ENCODE data around the gene FRAS1.
A peak's percentile ranks its signal among the peaks of the same experiment; 100 is the strongest.
"Not testable (repeated sequence)": the region's sequence is repeated elsewhere in the genome, so short reads cannot be mapped to it uniquely, and the experiment has no call there.

Gene FRAS1

DNA sequence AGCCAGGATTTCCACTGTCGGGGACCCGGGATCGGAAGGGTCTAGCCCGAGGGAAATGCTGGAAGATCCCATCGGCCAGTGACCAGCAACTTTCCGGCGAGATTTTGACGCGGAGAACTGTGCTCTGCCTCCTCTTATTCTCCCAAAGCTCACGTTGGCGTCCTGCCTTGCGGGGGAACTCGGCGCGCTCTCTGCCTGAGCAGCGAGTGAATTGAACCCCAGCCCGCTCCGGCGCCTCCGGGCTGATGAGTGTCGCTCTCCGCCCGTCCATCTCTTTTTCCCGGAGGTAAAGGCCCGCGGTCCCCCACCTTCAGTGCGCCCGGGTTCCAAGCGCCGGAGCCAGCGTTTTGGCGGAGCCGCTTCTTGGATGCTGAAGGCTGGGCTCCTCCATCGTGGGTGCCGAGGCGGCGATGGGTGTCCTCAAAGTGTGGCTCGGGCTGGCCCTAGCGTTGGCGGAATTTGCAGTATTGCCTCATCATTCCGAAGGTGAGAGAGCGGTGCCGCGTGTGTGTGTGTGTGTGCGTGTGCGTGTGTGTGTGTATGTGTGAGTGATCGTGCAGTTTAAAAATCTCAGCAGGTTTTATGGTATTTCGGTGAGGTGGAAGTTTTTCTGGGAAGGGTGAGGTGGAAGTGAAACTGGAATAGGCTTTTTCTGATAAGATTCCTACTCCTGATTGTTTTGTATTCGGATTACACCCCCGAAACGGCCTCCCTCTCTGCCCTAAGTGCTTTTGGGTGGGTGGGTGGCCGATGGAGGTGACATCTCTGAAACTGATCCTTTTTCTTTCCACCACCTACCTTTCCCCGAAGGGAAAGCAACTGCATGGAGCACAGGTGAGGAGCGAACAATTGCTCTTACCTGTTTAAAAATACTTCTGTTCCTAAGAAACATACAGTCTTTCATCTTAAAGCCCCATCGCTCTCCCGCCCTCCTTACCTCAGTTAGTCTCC lies 752 bp downstream of the FRAS1 start:
- DNase-seq (ENCODE audit: insufficient read length, low spot score) (peak; percentile 8), FAIRE-seq (no peak)

DNA sequence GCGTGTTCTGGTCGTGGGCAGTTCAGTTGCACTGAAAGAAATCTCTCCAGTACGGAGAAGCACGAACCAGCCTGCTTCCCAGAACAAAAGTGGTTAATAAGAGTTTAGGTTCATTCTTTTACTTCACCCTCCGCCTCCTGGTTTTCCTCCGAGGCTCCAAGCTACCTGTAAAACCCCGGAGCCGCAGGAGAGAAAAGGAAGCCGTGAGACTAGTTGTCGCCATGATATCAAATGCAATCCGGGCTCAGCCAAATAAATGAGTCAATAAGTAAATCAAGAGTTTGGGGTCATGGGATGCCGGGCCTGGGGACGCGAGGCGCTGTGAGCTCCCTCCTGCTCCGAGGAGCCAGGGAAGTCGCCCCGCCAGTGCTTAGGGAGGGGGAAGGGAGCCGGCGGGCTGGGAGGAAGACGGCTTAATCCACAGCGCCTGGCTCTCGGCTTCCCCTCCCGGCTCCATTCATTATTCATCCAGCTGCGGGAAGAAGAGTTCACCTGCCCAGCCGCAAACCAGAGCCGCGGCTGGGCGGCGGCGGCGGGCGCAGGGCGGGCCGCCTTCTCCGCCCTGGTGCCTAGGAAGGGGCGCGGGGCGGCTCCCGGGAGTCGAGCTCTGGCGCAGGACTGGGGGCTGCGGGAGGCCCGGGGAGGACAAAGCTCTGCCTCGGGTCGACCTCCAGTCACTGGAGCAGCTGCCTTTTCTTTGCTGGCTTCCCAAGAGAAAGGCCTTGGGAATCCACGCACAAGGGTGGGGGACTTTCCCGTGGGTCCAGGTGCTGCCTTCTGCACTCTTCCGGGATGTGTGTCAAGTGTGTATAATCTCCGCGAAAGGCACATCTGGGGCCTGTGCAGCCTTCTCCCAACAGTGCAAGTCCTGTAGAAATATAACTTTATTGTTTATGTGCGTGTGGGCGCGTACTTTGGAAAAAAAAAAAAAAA lies 1.7 kb downstream of the FRAS1 start:
- DNase-seq (ENCODE audit: insufficient read length, low spot score) (peak; percentile 5), FAIRE-seq (no peak)

DNA sequence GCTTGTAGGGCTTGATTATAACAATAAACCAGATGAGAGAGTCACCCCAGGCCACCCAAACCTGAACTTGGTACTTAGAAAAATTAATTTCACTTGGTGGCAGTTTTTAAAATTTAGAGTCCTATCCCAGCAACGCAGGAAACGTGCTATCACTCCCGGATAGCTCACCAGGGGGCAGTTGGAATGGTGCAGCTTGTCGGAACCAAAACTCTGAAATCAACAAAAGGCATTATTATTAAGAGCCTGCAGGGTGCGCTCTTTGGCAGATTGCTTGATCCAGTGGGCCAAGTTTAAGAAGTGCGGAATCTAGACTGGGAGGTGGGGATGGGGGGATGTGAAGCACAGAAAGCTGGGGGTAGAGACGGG lies 2.4 kb downstream of the FRAS1 start:
- no peak for FAIRE-seq

DNA sequence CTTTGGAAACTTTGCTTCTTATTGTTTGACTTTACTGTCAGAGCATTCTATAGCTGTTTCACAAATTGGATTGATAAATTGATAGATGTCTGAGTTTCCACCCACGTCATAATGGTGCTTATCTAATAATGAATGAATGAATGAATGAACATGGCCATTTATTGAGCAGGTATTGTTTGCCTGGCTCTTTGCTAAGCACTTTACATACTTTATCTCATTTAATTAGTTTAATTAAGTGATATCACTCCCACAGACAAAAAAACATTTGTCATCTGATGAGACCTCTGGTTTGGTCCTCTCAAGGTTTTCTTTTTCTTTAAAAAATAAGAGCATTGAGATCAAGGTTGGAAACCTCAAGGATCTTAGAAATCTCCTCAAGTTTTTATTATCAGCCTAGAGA lies 2.8 kb downstream of the FRAS1 start:
- no peak for FAIRE-seq
- DNase-seq (ENCODE audit: insufficient read length, low spot score), result no peak

More for the DNA sequence above, 2.4 kb downstream of the FRAS1 start:
- peak; percentile 44 for DNase-seq (ENCODE audit: insufficient read length, low spot score)

DNA sequence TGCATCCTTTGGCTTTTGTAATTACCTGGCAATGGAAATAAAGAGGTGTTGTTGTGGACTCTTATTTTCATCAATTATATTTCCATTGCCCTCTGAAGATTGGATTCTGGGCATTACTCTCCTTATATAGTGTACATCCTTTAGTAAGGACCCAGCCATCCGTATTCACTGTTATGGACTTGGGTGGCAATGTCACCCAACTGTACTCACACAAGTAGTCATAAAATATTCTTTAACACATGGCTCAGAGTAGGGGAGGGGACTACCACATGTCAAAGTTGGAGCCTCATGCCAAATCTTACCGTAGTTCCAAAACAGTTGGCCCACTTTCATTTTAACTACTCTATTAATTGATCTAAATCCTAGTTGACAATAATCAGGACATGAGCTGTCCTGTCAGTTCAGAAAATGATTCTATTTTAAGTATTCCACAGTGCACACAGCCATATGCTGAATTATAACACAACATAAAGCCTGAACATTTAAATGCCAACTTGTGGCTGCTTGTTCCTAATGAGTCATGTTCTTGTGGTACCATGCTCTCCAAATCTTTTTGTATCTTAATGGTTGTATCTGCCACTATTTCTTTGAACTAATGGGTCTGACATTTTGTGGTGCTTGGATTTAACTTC lies 4.9 kb downstream of the FRAS1 start:
- FAIRE-seq (no peak), DNase-seq (ENCODE audit: insufficient read length, low spot score) (no peak)

DNA sequence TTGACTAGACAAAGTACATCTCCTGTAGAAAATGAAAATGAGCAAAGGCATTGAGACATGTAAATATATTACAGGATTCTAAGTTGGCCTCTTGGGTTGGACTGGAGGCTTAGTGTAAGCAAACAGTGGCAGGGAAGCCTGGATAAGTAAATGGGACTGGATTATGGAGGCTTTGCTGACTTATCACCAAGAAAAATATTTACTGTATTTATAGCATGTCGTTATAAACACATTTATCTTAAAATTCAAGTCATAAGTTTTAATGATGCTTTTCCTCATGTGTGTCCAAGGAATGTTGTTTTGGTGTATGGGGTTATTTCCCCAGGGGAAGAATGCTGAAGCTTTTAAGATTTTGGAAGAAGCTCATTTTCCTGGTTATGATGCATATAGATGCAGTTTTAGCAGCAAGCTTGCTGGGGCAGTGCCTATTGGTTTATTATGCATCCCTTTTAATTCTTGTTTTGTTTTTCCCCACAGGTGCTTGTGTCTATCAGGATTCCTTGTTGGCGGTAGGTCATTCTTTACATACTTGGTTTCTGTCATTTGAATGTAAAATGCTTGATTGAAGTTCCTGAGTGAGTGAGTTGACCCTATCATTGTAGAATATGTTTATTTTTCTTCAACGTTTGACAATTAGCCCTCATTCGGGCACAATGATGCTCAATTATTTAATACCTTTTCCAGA lies 8.5 kb downstream of the FRAS1 start:
- no peak for FAIRE-seq
- no peak for DNase-seq (ENCODE audit: insufficient read length, low spot score)

DNA sequence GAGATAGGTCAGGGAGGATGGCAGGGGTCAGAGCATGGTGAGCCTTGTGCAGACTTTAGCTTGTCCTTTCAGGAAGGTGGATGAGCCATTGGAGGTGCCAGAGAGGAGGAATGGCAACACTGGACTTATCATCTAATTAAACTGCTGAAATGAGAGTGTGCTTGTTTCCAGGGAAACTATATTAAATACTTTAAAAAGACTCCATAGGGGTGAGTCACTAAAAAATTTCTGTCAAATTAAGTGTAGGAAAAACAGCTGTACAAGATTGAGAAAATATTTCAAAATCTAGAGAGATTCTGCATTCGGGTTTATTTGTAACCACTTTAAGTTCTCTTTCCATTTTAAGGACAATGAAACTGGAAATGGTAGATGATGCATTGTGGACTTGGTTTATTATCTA lies 11.4 kb downstream of the FRAS1 start:
- FAIRE-seq (no peak), DNase-seq (ENCODE audit: insufficient read length, low spot score) (no peak)

DNA sequence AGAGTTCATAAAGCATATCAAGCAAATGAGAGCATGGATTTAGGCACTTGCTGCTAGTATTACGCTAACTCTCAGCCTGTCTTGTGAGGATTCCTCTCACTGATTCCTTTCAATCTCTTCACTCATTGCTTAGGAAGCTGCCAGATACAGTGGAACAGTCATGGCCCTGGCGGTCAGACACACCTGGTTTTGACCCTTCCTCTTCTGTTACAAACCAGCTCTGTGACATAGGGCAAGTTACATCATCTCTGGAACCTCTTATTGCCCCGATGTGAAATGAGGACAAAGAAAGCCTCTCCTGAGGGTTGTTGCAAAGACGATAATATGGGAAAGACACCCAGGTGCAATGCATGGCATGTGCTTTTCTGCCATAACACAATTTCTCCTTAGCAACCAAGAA lies 12.2 kb downstream of the FRAS1 start:
- no peak for FAIRE-seq
- no peak for DNase-seq (ENCODE audit: insufficient read length, low spot score)

DNA sequence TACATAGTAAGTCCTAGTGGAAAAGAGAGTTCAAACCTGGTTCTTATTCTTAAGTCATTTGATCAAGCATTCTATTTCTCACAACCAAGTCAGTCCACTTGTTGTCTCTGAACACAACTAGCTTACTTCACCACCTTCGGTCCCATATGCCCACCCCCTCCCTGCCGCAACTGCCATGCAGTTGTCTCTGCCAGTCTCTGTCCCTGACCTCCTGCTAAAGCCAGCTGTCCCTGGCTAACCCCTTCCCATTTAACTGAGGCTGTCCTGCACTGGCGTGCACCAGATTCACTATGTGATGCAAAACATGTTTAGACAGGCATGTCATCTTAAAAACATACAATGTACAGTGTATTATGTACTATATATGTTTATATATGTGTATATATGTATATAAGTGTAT lies 12.7 kb downstream of the FRAS1 start:
- no peak for FAIRE-seq

DNA sequence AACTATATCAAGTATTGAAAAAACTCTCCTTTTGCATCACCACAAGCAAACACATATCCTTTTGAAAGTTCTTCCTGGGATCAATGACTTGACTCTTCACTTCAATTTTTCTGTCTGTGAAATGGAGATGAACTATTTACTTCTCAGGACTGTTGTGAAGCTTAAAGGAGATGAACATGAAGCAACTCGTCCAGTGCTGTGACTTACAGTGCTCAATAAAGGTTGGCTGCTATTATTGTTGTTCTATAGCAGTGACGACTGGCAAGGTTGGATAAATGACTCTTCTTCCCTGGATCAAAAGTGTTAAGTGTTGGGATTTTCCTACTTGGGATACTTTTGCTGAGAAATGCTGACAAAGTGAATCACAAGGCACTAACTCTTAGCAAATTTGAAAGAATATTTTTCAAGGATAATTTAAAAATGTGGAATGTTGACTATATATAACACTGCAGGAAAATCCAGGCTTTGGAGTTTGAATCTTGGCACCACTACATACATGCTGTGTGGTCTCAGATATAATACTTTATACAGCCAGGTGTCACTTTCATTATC lies 13.7 kb downstream of the FRAS1 start:
- DNase-seq (ENCODE audit: insufficient read length, low spot score) (no peak), FAIRE-seq (no peak)

More for the DNA sequence above, 12.7 kb downstream of the FRAS1 start:
- DNase-seq (ENCODE audit: insufficient read length, low spot score), result no peak

DNA sequence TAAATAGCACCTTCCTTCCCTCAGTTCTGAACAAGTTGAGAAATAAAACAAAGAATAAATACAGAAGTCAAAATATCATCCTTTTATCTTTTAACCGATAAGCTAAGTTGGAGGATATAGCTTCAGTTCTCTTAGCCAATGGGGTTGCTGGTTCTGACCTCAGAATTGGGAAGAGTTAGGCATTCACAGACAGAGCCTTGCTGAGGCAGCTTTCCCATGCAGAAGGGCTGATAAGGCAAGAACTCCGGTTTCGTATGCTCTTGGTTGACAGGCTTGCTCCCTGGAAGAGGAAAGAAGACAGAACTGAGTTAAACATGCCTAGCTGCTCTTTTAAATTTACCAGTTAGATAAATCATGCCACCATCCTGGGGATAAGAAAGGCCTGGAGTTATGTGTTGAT lies 17.6 kb downstream of the FRAS1 start:
- FAIRE-seq (no peak), DNase-seq (ENCODE audit: insufficient read length, low spot score) (no peak)

DNA sequence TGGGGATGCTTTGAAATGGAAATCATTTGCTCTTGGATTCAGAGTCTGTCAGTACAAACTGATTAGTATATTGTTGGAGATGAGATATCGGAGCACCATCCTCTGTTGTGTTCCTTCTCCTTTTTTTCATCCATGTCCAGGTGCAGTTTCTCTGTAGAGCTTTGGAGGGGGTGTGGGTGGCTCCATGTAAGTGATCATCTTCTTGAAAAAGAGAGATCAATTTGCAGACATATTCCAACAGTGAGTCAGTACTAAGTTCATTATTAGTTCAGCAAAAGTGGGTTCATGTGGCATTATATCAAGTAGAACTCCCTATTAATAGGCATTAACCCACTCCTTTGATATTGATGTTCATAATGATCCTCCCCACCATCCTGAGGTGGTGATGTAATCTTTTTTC lies 18.9 kb downstream of the FRAS1 start:
- no peak for FAIRE-seq
- no peak for DNase-seq (ENCODE audit: insufficient read length, low spot score)

DNA sequence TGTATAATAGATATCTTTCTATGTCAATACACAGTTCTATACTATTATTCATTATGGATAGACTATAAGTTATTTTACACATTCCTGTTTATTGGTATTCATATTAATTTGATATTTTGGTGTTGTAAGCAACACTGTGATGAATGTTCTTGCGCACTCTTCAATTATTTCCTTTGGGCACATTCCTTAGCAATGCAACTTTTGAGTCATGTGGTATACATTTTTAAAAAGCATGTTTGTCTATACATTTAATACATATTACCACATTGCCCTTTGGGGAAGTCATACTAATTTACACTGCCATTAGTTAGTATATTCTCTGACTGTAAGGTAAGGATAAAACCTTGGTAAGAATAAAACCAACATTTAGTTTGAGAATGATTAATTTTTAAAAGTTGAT lies 21.0 kb downstream of the FRAS1 start:
- DNase-seq (ENCODE audit: insufficient read length, low spot score) (no peak), FAIRE-seq (no peak)

DNA sequence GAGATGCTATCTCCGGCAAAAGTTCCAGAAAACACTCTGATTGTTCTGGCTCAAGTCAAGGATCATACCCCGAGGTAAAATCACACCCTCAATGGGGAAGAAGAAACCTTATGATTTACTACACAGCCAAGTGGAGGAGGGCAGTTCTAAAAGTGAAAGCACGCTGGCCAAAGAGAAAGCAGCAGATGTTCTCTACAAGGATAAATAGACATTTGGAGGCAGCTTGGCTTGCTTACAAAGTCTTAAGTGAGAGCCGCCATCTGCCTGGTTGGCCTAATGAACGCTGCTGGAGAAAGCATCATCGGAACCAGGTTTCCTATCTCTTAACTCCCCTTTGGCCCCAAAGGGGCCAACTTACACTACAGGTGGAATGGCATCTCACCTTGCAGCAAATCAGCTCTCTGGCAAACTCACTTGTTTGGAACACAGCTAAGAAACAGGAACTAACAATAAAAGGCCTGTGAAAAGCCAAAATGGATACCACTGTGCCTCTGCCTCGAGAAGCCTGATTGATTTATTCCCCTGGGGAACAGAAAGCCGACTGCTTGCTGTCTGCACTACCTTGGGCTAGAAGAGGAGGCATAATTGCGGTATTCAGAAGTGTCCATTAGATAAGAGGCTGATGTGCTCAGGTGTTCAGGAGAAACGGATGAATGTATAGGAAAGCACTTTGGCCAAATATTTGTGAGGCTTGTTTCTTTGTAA lies 22.8 kb downstream of the FRAS1 start:
- no peak for DNase-seq (ENCODE audit: insufficient read length, low spot score)

DNA sequence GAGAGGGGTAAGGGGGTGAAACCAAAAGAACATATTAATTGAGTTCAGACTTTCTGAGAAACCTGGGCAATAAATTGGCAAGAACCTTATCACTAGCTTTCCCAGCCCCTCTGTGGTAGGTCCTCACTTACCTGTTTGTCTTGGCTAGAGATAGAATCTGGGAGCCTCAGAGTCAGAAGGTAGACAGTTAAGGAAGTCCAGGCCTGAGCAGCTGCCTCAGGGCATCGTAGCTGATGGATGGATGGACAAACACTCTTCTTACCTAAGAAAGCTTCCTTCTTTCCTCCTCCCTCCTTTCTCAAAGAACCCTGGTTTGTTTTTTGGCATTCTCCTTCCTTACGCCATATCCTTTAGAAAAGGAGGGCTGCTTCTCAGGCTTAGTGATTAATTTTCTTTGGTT lies 24.4 kb downstream of the FRAS1 start:
- no peak for FAIRE-seq

More for the DNA sequence above, 22.8 kb downstream of the FRAS1 start:
- no peak for FAIRE-seq

DNA sequence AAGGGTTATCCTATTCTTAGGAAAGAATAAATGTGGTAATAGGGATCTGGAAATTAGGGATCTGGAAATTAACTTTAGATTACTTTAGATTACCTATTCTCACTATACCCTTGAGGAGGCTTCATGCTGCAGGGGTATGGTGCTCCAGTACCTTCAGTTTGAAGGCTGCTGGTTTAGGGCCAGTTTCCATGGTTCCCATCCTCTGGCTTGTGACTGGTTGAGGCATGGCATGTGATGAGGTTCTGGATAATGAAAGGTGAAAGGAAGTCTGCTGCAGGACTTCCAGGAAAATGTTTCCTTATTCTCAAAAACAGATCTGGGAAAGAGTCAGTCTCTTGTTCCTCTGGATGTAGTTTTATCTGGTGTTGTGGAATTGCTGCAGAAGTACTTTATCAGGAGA lies 25.9 kb downstream of the FRAS1 start:
- DNase-seq (ENCODE audit: insufficient read length, low spot score) (no peak), FAIRE-seq (no peak)

More for the DNA sequence above, 24.4 kb downstream of the FRAS1 start:
- DNase-seq (ENCODE audit: insufficient read length, low spot score), result no peak

DNA sequence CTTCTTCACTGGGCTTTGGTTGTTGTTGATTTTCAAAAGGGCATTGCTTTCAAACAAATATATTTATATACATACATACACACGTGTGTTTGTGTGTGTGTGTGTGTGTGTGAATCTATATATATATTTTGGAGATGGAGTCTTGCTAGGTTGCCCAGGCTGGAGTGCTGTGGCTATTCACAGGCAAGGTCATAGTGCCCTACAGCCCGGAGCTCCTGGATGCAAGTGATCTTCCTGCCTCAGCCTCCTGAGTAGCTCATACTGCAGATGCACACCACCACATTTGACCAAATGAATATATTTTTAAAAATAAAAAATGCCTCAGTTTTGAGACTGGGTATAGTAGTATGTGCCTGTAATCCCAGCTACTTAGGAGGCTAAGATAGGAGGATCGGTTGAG lies 34.4 kb downstream of the FRAS1 start:
- no peak for FAIRE-seq
- no peak for DNase-seq (ENCODE audit: insufficient read length, low spot score)

DNA sequence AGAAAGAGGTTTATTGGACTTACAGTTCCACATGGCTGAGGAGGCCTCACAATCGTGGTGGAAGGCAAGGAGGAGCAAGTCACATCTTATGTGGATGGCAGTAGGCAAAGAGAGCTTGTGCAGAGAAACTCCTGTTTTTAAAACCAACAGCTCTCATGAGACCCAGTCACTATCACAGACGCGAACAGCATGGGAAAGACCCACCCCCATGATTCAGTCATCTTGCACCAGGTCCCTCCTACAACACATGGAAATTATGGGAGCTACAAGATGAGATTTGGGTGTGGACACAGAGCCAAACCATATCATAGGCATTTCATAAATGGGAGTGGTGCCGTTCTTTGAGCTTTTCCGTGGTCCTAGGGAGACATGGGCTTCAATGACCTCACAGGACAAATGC lies 35.2 kb downstream of the FRAS1 start:
- not testable (repeated sequence) for FAIRE-seq; DNase-seq (ENCODE audit: insufficient read length, low spot score)

DNA sequence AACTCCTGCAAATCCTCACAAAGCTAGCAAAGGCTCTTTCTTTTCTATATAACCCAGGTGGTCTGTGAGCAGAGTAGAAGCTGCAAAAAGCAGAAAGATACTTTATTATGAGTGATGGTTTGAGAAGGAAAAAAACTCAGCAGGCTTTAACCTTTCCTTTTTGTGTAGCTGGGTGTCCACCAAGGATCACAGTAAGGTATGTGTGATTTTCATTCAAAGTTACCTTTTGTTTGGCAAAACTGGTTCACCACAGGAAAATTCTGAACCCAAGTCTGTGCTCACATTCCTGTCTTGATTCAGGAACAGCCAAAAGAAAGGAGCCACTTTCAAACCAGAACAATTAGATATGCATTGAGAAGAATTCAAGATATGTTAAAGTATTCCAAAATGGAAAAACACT lies 35.7 kb downstream of the FRAS1 start:
- FAIRE-seq (no peak), DNase-seq (ENCODE audit: insufficient read length, low spot score) (no peak)

DNA sequence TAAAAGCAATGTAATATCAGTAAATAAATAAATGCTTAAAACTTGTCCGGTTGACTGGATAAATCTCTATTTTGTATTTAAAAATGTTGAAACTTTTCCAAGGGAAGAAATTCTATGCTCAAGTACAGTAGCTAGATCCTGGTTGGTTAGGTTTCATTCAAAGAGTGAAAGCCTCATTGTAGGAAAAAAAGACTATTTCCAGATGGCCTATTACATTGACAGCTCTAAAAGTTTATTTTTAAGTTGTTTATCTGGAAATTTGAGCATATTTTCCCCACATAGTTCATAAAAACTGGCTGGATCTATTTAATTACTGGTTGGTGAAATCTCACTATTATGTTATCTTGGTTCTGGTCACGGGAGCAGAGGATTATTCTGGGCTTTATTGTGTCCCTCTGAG lies 38.0 kb downstream of the FRAS1 start:
- FAIRE-seq (no peak), DNase-seq (ENCODE audit: insufficient read length, low spot score) (no peak)

All from HTR-8/SVneo (cell line).